Transverse colon (tissue), 4 donors: ENCODE data around the gene FAM149B1. TPM values are rescaled to one million over a fixed set of nuclear protein-coding genes. Genes with fewer than 3 reads are reported as not detected.
"Not testable (repeated sequence)": the region's sequence is repeated elsewhere in the genome, so short reads cannot be mapped to it uniquely, and the experiment has no call there.

Source experiments
- DNase-seq: peaks from one replicate; pipeline ENCODE4 v3.0.0-alpha.2; 2019
- H3K27ac ChIP-seq, 4 donors: fragments of 200-600 bp; sonication (generic); 2 replicates each; pipeline ENCODE4 v1.5.1; 2016 to 2018; ENCODE audit warnings: inconsistent platforms in 4 of 4
- H3K27me3 ChIP-seq: fragments of 200-600 bp; sonication (generic); 2 replicates; pipeline ENCODE4 v1.5.1; 2017; ENCODE audit warnings: inconsistent platforms
- H3K36me3 ChIP-seq, 4 donors: fragments of 200-600 bp; sonication (generic); 2 replicates each; pipeline ENCODE4 v1.5.1; 2017 to 2019; ENCODE audit warnings: inconsistent platforms in 4 of 4
- H3K4me1 ChIP-seq, 4 donors: fragments of 200-600 bp; sonication (generic); 2 replicates each; pipeline ENCODE4 v1.5.1; 2017 to 2020; ENCODE audit warnings: inconsistent platforms in 4 of 4
- H3K4me3 ChIP-seq, 4 donors: fragments of 200-600 bp; sonication (generic); 1 replicate in 1 of 4; 2 replicates in 3 of 4; pipeline versions ENCODE4 v1.5.1 to v1.6.1; 2017 to 2019; ENCODE audit warnings: inconsistent platforms in 4 of 4
- H3K9me3 ChIP-seq, 2 donors: fragments of 200-600 bp; sonication (generic); 2 replicates each; pipeline ENCODE4 v1.5.1; 2017 to 2019; ENCODE audit warnings: inconsistent platforms in 2 of 2
- CTCF ChIP-seq, 5 experiments: fragments of 200-600 bp in 3 of 5; fragments of 450-650 bp in 2 of 5; sonication (generic) in 3 of 5; IDR thresholded peaks; 1 replicate in 2 of 5; 2 replicates in 3 of 5; pipeline ENCODE4 v1.5.1; 2016 to 2017; ENCODE audit warnings: antibody characterized with exemption in 5 of 5, inconsistent platforms in 3 of 5, mild to moderate bottlenecking in 2 of 5, moderate library complexity in 1 of 5
- EP300 ChIP-seq: sonication (generic); formaldehyde crosslinking; IDR thresholded peaks from one replicate; pipeline ENCODE4 v1.6.1; 2017; ENCODE audit warnings: antibody characterized with exemption, low read depth
- POLR2A ChIP-seq: fragments of 450-650 bp; IDR thresholded peaks from one replicate; pipeline ENCODE4 v1.6.1; 2016; ENCODE audit warnings: antibody characterized with exemption, mild to moderate bottlenecking, moderate library complexity
- POLR2AphosphoS5 ChIP-seq, 3 donors: sonication (generic); formaldehyde crosslinking; IDR thresholded peaks; one replicate each; pipeline ENCODE4 v1.6.1; 2016; ENCODE audit warnings: antibody characterized with exemption in 3 of 3
- WGBS, 2 donors: methylation state at CpG; one replicate each; pipeline ENCODE4 v1.1.5; 2018; ENCODE audit warnings: low coverage in 1 of 2; 5-methylcytosine and 5-hydroxymethylcytosine counted together
- in situ Hi-C, 4 donors: fragments of 200-750 bp; cut with MboI; loops; one replicate each; pipeline versions ENCODE4 v1.15.0 to v1.15.1; 2017; ENCODE audit warnings: low sequenced_read_pairs in 3 of 4, low pct_ligation_motif_present in 1 of 4, low pct_unique_long_range_greater_than_20kb in 1 of 4
- intact Hi-C: fragments of 100-400 bp; cut with DNase I; formaldehyde crosslinking; loops from one replicate; pipeline ENCODE4 v1.15.1; 2023; ENCODE audit warnings: low total_unique reads
- total RNA-seq, 4 donors: library from RNA; depleted of rRNA; stranded (reverse); fragments of >200 nt; gene quantifications; one replicate each; pipeline ENCODE4 v1.1.0, GENCODE V29; 2016

Gene FAM149B1
- total RNA-seq, 4 donors from 2014 or later = 9.7 to 32.0 (median 17.3) TPM

- intact Hi-C loops = no loop called here
- Histone ChIP-seq H3K27ac (no peak overlapping the region), H3K4me1 (peaks cover 0 to 7% (median 3%) of the 10 kb centered on the region in 4 donors), H3K36me3 (peaks cover 0 to 81% (median 38%) of the 10 kb centered on the region in 4 donors), H3K9me3 (no peaks in the 10 kb centered on the region), H3K27me3 (no peaks in the 10 kb centered on the region), H3K4me3 (no peak overlapping the region)
- in situ Hi-C loops = no loop called here
- 70 to 77% methylated on average over 2 of the region's 2 CpGs for WGBS, 2 donors
- DNase-seq = no peak
- no peak for TF ChIP-seq POLR2AphosphoS5 (IDR thresholded peaks at IDR 0.05)
- TF ChIP-seq EP300 = no peak
- no peak for TF ChIP-seq POLR2A
- no peak for TF ChIP-seq CTCF (IDR thresholded peaks at IDR 0.05)
Measured at GRCh38 chr10:73139251-73139650, 28.7 kb upstream of the FAM149B1 start.

- Histone ChIP-seq H3K36me3 (peaks cover 0 to 84% (median 40%) of the 10 kb centered on the region in 4 donors), H3K4me3 (no peak overlapping the region), H3K4me1 (no peaks in the 10 kb centered on the region), H3K9me3 (no peaks in the 10 kb centered on the region), H3K27me3 (no peaks in the 10 kb centered on the region), H3K27ac (no peak overlapping the region)
- no peak for DNase-seq
- no peak for TF ChIP-seq CTCF (IDR thresholded peaks at IDR 0.05)
- TF ChIP-seq EP300 = no peak
- TF ChIP-seq POLR2AphosphoS5 (IDR thresholded peaks at IDR 0.05) = no peak
- TF ChIP-seq POLR2A = no peak
- in situ Hi-C loops (no loop called here), intact Hi-C loops (no loop called here)
- WGBS, 2 donors = 83 to 88% methylated on average over 3 of the region's 3 CpGs
Measured at GRCh38 chr10:73141603-73142002, 26.3 kb upstream of the FAM149B1 start.

GRCh38 chr10:73150633-73151413, 17.1 kb upstream of the FAM149B1 start:
- peaks cover 0 to 69% (median 26%) of the 10 kb centered on the region in 4 donors for H3K36me3 ChIP-seq
- intact Hi-C loops, DNase-seq, H3K4me1 ChIP-seq, H3K27ac ChIP-seq, H3K27me3 ChIP-seq, H3K4me3 ChIP-seq, H3K9me3 ChIP-seq: not testable (repeated sequence)
- WGBS, 2 donors = 99% methylated on average over 7 of the region's 8 CpGs; no CpG with 5 or more reads in 1 of the 2 donors
- in situ Hi-C loops = loop anchor here in 1 of 4 donors (25.0 kb wide), 1 partner anchor 789 kb away; the partner anchor contains the start of gene DNAJB12

- peaks cover 0 to 67% (median 20%) of the 10 kb centered on the region in 4 donors for H3K36me3 ChIP-seq
- intact Hi-C loops = no loop called here
- WGBS, 2 donors = 93 to 100% methylated on average over 1 to 3 of the region's 3 CpGs
- no peak for DNase-seq
- in situ Hi-C loops = loop anchor here in 1 of 4 donors (25.0 kb wide), 1 partner anchor 790 kb away; the partner anchor contains the start of gene DNAJB12
- no peak for TF ChIP-seq CTCF (IDR thresholded peaks at IDR 0.05)
- no peak for TF ChIP-seq EP300
- no peak for TF ChIP-seq POLR2A
- no peak for TF ChIP-seq POLR2AphosphoS5 (IDR thresholded peaks at IDR 0.05)
- H3K9me3 ChIP-seq = no peaks in the 10 kb centered on the region
- H3K4me1 ChIP-seq = no peaks in the 10 kb centered on the region
- no peaks in the 10 kb centered on the region for H3K27me3 ChIP-seq
- no peak overlapping the region for H3K4me3 ChIP-seq
- H3K27ac ChIP-seq = no peak overlapping the region
Measured at GRCh38 chr10:73152009-73152408, 15.9 kb upstream of the FAM149B1 start.
